Measurements from ENCODE around the gene RAB33B. TPM values are rescaled to one million over a fixed set of nuclear protein-coding genes. Genes with fewer than 3 reads are reported as not detected.

The RAB33B gene
- total RNA-seq, 4 donors from 2014 or later: 12.1 to 14.4 (median 14.1) TPM

DNA sequence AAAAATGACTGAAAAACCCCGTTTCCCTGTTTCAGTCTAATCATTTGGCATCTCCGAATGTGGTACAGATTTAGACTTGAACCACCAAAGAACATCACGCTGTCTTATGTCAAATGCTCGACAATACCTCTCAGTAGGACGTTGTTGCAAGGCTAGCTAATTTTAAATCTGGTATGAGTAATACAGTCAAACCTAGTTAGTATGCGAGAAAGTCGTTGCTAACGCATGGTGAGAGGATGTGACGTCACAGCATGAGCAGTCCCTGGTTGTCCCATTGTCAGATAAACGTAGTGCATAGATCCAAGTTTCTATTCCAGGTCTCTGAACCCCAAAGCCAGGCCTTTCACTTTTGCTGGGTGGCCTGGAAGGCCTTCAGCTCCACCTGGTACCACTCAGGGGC is 57.4 kb downstream of the RAB33B start:
- TF ChIP-seq, protein P1, sequence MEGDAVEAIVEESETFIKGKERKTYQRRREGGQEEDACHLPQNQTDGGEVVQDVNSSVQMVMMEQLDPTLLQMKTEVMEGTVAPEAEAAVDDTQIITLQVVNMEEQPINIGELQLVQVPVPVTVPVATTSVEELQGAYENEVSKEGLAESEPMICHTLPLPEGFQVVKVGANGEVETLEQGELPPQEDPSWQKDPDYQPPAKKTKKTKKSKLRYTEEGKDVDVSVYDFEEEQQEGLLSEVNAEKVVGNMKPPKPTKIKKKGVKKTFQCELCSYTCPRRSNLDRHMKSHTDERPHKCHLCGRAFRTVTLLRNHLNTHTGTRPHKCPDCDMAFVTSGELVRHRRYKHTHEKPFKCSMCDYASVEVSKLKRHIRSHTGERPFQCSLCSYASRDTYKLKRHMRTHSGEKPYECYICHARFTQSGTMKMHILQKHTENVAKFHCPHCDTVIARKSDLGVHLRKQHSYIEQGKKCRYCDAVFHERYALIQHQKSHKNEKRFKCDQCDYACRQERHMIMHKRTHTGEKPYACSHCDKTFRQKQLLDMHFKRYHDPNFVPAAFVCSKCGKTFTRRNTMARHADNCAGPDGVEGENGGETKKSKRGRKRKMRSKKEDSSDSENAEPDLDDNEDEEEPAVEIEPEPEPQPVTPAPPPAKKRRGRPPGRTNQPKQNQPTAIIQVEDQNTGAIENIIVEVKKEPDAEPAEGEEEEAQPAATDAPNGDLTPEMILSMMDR (IDR thresholded peaks at IDR 0.05; ENCODE audit: low read depth): no peak

DNA sequence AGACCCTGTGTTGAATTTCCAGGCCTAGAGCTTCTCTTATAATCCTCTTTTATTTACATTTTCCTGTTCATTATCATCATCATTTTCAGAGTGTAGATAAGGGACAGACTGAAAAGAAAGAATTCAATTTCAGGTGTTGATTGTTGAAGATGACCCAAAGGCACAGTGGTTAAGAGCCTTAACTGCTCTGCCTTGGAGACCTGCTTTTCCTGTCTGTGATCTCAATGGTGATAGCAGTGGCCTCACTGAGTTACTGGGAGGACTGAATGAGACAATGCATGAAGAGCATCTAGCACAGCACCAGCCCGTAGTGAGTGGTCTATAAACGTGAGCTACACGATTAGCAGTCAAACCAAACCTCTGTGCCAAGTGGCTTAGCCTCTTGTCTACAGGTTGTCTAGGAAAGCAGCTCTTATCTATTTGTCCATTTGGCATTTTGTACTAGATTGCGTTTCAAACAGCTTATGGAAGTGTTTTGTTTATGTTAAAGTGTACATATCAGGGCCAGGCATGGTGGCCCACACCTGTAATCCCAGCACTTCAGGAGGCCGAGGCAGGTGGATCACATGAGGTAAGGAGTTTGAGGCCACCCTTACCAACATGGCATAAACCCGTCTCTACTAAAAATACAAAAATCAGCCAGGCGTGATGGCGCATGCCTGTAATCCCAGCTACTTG is 60.6 kb downstream of the RAB33B start:
- TF ChIP-seq, protein P1 (IDR thresholded peaks at IDR 0.05; ENCODE audit: low read depth): no peak

DNA sequence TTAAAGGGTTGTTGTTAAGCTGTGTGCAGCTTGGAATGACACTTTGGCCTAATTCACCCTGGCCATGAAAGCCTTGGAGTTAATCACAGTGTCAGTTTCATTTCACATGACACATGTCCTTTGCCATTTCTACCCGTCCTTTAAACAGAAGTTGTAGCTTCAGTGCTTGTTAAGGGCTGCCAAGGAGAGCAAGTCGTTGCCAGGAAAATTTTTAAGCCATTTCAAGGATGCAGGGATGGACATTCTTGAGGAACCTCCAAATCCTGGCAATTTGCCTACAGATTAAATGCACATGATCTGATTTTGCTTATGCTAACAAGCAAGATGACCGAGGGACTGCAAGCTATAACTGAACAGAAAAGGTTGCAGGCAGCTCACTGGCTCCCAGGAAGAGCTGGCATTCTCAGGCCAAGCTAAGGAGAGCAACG is 61.6 kb downstream of the RAB33B start:
- TF ChIP-seq, protein P1 (IDR thresholded peaks at IDR 0.05; ENCODE audit: low read depth): no peak

DNA sequence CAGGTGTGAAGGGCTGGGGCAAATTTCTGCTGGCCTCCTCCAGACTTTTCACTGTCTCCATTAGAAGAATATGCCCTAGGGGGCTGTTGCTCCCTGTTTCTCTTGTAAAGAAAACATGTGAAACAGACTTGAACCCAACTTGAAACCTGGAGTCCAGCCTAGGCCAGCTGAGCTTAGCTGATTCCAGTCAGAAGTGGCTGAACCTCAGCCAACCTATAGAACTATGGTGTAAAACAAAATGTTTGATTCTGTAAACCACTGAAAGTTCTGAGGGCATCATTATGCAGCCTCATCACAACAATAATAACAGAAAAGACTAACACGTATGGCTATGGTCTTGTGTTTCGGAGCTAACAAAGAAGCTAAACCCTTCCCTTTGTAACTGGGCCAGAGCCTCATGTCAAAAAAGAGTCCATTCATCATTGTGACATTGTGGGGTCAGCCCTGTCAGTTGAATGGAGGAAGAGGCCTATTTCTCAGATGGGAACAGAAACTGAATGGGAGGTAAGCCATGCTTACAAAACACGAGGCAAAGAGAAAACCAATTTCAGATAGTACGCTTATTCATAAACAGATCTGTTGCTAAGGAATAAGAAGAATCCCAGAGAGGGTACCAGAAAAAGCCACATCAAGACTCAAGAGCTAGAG is 68.0 kb downstream of the RAB33B start:
- TF ChIP-seq, protein P1 (IDR thresholded peaks at IDR 0.05; ENCODE audit: low read depth): no peak

DNA sequence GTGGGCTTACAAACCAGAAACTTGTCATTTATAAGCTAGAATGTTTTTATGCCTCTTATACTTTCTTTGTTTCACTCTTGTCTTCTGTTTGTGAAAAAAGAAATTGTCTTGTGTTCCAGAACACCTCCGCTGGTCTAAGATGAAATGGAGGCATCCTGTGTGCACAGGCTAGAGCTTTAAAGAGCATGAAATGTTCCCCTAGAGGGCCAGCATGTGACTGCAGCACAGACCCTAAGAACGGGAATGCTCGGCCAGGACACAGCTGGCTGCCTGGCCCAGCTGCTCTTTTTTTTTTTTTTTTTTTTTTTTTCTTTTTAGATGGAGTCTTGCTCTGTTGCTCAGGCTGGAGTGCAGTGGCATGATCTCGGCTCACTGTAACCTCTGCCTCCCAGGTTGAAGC is 68.5 kb downstream of the RAB33B start:
- TF ChIP-seq, protein P1 (IDR thresholded peaks at IDR 0.05; ENCODE audit: low read depth): no peak

DNA sequence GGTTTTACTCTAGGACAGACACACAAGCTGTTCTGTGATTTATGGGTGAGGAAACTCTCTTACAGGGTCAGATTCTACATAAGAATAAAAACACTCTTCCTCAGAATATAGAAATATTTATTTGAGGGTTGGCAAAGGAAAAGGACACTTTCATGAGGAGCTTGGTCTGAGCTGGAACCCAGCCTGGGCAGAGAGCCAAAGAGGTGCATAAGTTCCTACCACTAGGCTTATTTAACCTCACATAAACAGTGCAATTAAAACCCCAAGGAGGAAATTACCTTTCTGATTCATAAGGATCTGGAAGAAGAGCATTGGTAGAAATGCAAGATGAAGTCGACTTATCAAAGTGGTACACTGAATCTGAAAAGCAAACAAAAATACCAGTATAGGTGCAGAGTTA is 69.2 kb downstream of the RAB33B start:
- TF ChIP-seq, protein P1 (IDR thresholded peaks at IDR 0.05; ENCODE audit: low read depth): no peak

DNA sequence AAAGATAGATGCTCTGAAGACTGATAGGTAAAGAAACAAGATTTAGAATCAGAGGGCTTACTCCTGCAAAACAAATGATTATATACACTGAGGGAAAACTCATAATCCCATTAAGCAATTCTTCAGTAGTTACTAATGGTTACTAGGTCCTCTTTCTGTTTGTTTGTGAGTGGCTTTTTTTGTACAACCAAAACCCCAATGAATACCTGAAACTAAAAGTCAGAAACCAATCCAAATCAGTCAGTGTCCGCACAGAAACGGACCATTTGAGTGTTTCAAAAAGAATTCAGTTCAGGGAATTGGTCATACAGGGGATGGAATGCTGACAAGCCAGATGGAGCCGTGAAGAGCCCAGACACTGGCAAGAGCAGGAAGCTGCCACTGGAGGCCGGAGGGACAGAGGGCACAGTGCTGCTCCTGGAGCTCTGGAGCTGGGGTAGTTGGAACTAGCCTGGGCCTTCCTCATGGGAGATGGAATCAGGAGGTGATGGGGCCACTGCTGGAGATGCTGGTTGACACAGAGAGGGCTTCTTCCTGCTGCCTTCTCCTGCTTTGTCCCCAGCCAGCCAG is 70.2 kb downstream of the RAB33B start:
- TF ChIP-seq, protein P1 (IDR thresholded peaks at IDR 0.05; ENCODE audit: low read depth): no peak

All from subcutaneous adipose tissue (tissue), 4 donors.